Left cardiac atrium (tissue), 4 donors: Measurements from ENCODE around the gene SFTPA2. TPM values are rescaled to one million over a fixed set of nuclear protein-coding genes. Genes with fewer than 3 reads are reported as not detected.
"Not testable (repeated sequence)": the region's sequence is repeated elsewhere in the genome, so short reads cannot be mapped to it uniquely, and the experiment has no call there.

Source experiments
- ATAC-seq, 2 donors: fragments of 200-7000 bp; cut with Tn5 transposase; one replicate each; pipeline ENCODE4 v1.9.1; 2020; ENCODE audit warnings: mild to moderate bottlenecking in 2 of 2, moderate library complexity in 2 of 2
- DNase-seq: peaks from one replicate; pipeline ENCODE4 v3.0.0-alpha.2; 2020
- intact Hi-C, 2 donors: fragments of 100-400 bp; cut with DNase I; formaldehyde crosslinking; loops; one replicate each; pipeline versions ENCODE4 v1.14.1 to v1.15.1; 2022 to 2023
- long read RNA-seq: library from polyadenylated mRNA; unstranded; transcript quantifications from one replicate; pipeline ENCODE4 v2.0.0, GENCODE V29; 2021
- total RNA-seq, 2 donors: library from RNA; stranded (reverse); fragmentation: NEBNext Ultra II Directional; extraction: Animal tissue kit (Norgen Biotek cat#: 25700); gene quantifications; one replicate each; pipeline ENCODE4 v1.2.1, GENCODE V29; 2021
- donor health status: DM: no; HTN: yes; CAD: no.
- donor health status: DM: no; HTN: yes; CAD: no; lungs with severe emphysema.
- donor health status: DM: yes; HTN: yes; CAD: no.
- donor health status: Dilated cardiomyopathy.

SFTPA2 gene
- total RNA-seq = under 1 TPM in 1 of 2 donors, not detected in 1; 0.34 TPM
- long read RNA-seq = 0 reads

DNA sequence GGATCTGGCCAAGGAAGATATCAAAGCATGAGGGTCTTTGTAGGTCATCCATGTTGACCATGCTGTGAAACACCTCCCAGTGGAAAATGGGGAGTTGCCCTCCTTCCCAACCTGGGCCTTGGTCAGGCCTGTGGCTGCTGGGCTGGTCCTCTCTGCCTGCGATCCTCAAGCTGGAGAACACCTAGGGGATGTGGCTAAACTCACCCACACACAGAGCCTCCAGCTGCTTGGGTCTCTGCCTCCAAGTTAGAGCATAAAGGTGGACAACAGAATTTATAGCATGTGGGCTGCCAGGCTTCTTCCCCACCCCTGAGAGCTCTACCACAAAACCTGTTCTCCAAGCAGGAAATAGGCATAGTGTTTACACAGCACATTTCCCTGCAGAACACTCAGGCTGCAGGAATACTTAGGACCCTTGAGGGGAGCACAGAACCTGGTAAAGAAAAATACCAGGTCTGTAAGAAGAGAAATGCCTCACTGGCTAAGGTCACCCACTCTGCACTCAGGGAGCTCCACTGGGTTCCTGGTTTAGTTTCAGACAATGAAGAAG, at the start of gene SFTPA2:
Gene SFTPA2 (minus strand): TSS at position 248 of the 550 bp plus-strand sequence. CDS start 924 bp downstream, outside the sequence.
- intact Hi-C loops = loop anchor here in 1 of 2 donors (5.0 kb wide), 1 partner anchor 367 kb away; no protein-coding TSS in a partner anchor
- no peak for ATAC-seq

DNA sequence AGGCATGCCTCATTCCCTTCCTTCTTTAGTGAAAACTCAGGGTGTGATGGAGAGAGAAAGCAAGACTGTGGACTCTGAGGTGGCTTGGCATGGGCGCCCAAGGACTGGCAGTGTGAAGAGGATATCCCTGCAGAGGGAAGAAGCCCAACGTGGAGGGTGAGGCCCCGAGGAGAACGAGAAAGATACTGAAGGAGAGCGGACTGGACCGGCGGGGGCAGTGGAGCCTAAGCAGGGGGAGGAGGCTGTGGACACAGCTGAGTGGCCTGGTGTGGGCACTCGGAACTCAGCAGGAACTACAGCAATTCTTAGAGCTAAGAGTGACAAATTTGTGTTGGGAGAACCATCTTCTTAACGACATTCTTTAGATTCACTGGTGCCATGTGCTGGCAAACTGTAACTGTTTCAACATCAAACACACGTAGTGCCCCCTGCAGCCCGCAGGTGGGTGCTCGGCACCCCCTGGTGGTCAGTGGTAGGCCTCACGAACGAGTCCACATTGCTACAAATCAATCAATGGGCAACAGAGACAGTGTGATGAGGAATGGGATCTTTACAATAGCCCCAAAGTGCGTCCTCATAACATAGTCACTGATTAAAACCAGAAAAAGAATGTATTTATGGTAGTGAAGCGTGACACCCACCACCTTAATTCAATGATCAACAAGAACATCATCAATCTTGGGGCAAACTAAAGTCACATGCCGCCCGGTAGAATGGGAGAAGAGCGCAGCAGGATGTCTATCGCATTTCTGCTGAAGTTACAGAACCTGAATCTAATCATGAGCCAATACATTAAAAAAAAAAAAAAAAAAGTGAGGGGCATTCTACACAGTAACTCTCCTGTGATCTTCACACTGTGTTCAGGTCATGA, 48.5 kb upstream of the SFTPA2 start:
- DNase-seq (peak; percentile 31), ATAC-seq (no peak)
- intact Hi-C loops = no loop called here

More for the DNA sequence above, at the start of gene SFTPA2:
- no peak for DNase-seq

DNA sequence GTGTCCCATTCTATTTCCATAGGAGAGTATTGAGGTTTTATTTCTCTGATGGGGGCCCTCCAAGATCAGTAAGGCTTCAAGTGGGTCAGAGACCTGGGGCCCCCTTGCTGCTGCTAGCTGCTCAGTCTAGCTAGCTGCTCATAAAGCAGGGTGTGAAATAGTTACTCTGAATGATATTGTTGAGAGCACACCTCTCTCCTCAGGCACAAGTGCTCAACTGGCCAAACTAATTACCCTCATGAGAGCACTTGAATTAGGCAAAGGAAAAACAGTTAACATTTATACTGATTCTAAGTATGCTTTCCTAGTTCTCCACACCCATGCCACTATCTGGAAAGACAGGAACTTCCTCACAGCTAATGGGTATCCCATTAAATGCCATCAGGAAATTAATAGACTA, 45.1 kb upstream of the SFTPA2 start:
- DNase-seq (no peak), ATAC-seq (no peak)
- intact Hi-C loops = no loop called here

DNA sequence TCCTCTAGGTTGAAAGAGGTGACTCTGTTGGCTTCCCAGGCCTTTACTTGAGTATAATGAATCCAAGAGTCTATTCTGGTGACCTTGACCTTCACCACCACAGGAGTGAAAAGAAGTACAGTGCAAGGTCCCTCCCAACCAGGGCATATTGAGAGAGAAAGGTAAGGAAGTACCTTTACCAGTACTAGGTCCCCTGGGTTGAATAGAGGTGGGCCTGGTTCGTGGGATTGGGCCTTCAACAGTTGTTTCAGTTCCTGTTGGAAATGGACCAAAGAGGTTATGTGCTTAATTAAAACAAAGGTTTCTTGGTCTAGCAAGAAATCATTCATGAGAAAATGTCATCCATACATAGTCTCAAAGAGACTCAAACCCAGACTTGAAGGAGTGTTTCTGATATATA, 44.1 kb upstream of the SFTPA2 start:
- DNase-seq (no peak), ATAC-seq (no peak)
- intact Hi-C loops = no loop called here

DNA sequence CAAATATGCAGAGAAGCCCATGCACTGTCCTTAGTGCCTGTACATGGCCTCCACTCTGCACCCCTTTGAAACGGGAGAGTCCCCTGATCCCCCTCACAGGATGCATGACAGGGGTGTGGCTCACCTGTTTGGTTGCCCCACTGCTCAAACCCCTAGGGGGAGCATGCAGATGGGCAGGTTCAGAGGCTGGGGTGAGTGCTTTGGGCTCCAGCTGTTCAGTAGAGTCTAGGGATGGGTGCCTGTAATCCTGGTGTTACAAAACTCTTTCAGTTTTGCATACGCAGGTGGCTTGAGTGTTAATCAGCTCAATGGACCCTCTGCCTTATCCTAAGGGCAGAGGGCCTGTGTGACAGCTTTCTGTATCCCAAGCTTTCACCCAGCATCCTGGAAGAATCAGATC, 42.7 kb upstream of the SFTPA2 start:
- ATAC-seq = no peak

DNA sequence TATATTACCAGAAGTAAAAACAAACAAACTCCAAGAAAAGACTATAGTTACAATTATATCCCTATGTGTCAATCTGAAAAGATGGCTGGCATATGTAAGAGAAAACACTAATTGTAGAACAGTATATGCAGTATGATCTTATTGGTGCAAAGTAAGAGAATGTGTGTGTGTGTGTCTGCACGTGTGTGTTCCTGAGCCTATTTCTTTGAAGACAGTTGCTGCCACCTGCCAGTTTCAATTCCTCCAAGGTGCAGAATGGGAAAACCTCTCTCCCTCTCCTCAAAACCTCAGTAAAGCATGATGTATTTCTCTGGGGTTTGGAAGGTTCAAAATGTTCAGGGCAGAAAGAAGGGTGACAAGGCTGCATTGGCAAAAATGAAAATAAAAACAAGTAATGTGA, 41.7 kb upstream of the SFTPA2 start:
- no peak for ATAC-seq
- intact Hi-C loops = no loop called here
- no peak for DNase-seq

More for the DNA sequence above, 42.7 kb upstream of the SFTPA2 start:
- intact Hi-C loops = no loop called here
- no peak for DNase-seq

DNA sequence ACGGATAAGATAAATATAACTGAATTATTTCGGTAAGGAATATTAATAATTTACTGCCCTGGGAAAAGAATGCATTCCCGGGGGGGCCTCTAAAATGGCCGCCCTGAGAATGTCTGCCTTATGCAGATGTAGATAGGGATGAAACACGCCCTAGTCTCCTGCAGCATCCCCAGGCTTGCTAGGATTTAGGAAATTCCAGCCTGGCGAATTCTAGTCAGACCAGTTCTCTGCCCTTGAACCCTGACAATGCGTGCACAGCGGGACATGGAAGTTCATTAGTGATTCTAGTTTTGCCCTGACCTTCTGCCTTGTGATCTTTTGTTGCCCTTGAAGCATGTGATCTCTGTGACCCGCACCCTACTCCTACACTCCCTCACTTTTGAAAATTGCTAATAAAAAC, 39.4 kb upstream of the SFTPA2 start:
- not testable (repeated sequence) for DNase-seq

DNA sequence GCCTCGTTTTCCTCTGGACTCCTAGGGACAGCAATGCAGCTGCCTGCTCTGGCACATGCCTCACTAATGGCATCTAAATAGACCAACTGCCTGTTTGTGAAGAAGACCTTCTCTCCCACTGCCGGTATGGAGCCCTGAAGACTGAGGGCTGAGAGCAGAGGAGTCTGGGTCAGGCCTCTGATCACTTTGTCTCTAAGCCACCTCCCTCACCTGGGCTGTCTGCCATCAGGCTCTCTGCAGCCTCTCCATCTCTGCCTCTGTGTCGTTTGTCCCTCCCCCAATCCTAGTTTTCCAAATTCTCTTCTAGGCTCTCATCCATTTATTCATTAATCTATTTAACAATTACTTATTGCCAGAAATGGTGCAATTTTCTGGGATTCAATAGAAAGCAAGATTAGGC, 35.3 kb upstream of the SFTPA2 start:
- ATAC-seq (no peak), DNase-seq (no peak)
- intact Hi-C loops = no loop called here

More for the DNA sequence above, 39.4 kb upstream of the SFTPA2 start:
- ATAC-seq, intact Hi-C loops: not testable (repeated sequence)

DNA sequence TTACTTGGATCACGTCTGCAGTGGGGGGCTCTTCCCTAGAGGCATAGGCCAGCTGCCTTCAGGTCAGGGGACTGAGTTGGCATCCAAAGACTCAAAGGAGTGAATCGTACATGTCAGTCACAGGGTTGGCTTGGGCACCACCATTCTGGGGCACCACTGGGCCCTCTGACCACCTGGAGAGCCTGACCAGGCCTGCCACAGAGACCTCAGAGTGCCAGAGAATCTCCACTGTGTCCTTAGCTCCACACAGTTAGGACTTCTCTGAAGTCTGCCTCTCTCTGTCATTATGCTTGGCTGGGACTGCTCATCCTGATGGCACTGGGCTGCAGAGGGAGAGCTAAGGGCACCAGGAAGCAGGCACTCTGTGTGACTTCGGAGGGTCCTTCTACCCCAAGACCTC, 34.4 kb upstream of the SFTPA2 start:
- ATAC-seq, DNase-seq, intact Hi-C loops: not testable (repeated sequence)

DNA sequence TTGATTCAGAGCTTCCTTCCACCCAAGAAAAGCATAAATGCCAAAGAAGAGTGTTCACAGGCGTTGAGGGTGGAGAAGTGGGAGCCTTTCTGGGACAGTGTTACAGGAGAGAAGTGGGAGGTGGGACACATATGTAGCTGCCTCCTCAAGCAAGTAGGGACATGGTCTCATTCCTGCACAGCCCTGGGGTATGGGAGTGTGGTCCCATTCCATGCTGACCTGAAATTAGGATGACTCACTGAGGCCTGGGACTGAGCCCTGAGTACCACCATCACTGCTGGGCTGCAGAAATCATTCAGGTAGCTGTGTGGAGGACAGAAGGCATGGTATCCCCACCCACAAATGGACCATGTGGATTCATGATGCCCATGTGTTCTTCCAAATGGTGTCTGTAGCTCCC, 33.2 kb upstream of the SFTPA2 start:
- intact Hi-C loops = no loop called here
- no peak for ATAC-seq
- DNase-seq = no peak

DNA sequence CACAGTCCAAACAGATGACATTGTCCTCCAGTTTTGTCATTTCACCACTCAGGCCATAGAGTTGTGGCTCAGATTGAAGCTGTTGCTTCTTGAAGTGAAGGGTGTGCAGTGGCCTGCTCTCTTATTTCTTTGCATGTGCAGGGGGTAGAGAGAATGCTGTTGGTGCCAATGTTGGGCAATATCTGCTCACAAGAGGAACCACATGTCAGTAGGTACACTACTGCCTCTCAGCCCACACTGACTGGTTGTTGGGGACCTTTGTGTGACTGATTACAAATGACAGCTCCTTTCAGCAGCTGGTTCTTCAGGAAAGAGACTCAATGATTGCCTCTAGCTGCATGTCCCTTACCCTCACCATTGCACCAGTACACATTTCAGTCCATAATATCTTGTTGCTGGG, 28.6 kb upstream of the SFTPA2 start:
- DNase-seq = no peak
- no peak for ATAC-seq
- intact Hi-C loops = no loop called here

DNA sequence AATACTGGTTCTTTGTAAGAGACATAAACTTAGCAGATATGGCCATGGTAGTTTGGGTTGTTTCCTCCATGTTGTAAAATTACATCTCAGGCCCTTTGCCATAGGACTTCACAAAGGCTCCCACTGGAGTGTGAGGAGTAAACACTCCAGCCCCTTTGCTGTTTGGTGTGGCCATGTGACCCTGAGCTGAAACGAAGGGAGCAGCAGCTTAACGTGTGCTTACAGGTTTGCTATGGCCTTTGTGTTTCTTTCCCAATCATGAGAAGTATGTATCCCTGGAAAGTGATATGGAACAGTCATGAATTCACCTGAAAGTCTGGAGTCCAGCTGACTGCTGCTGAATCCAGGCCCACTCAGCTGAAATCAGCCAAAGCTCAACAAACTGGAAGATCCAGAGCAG, 26.7 kb upstream of the SFTPA2 start:
- intact Hi-C loops = no loop called here
- DNase-seq (no peak), ATAC-seq (no peak)

DNA sequence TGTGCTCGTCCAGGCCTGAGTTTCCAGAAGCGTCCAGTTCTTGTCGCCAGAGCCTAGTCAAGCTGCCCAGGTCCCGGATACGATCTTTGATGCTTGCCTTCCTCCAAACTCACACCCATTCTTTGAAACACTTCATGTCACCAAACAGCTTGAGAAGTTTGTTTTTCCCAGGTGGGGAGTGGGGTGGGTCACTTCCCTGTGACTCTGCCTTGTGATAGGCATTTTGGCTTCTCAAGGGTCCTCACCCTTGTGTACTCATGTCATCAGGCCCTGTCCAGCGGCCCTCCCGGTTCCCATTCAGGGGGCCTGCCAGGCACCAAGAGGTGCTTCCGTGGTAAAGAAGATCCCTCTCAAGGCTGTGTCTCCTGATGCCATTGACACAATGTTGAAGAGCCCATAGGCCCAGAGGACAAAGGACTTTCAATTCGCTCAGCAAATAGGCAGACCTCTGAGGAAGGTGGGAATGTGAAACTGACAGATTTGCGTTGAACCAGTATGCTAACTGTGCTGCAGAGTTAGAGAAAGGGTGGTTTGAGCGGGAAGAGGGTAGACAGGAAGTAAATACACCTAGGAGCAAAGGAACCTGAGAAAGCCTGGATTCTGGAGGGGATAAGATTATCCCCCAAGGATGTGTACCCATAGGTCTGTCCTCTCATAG, 25.8 kb upstream of the SFTPA2 start:
- intact Hi-C loops = no loop called here
- ATAC-seq (no peak), DNase-seq (no peak)

DNA sequence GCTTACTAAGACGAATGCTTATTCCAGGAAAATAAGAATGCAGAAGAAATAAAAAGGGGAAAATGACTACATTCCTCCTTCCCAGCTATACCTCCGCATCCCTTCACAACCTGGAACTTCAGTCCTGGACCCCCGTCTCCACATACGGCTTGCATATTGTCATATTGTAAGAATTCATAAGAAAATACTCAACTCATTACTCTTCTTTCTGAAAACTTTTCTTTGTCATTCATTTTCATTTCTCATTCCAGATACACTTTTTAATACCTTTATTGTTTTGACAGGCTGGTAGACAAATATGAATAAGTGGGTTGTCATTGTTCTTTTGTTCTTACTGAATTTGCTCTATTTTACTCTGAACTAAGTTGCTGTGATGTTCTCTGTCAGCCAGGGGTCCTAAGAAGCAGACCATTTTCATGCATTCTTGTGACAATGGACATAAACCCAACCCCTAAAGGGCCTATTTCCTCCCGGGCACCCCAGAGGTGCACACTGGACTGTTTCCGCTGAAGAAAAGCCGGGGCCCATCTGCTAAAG, 23.3 kb upstream of the SFTPA2 start:
- intact Hi-C loops = no loop called here
- DNase-seq (no peak), ATAC-seq (no peak)

DNA sequence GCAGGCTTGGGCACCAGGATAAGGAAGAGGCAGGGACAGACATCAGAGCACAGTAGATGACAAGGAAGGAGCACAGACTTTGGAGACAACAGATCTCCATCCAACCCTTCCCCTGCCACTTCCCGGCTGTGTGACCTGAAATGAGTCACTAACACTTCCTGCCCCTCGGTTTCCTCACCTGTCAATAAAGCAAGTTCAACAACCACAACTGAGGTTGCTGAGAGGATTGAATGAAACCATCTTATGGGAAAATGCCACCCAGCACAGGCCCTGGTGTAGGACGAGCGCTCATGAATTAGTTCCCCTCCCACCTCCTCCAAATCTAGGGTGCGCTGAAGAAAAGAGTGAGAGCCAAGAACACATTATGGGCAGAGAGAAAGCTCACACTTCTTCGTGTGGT, 22.7 kb upstream of the SFTPA2 start:
- DNase-seq, ATAC-seq, intact Hi-C loops: not testable (repeated sequence)

DNA sequence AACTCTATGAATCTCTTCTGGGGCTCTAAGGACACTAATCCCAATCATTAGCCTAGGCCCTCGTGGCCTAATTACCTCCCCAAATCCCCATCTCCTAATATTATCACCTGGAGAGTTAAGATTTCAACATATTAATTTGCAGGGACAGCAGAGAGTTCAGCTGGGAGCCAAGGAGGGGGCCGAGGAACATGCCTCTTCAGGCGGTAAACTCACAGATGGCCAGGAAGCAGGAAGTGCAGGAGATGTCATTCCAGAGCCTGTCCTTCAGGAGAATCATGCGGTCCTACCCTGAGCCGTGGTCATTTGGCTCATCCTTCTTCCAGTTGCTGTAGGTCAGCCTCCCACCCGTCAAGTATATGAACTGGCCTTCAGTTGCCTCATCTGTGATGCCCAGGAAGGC, 21.9 kb upstream of the SFTPA2 start:
- intact Hi-C loops = no loop called here
- DNase-seq = no peak

DNA sequence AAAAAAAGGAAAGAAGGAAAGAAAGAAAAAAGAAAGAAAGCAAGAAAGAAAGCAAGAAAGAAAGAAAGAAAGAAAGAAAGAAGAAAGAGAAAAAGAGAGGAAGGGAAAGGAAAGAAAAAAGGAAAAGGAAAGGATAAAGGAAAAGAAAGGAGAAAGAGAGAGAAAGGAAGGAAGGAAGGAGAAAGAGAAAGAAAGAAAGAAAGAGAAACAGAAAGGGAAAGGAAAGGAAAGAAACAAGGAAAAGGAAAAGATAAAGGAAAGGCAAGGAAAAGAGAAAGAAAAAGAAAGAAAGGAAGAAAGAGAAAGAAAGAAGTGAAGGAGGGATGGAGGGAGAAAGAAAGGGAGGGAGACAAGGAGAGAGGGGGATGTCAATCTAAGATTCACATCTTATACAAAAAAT, 20.8 kb upstream of the SFTPA2 start:
- ATAC-seq = no peak
- DNase-seq = no peak
- intact Hi-C loops = no loop called here

More for the DNA sequence above, 21.9 kb upstream of the SFTPA2 start:
- no peak for ATAC-seq

DNA sequence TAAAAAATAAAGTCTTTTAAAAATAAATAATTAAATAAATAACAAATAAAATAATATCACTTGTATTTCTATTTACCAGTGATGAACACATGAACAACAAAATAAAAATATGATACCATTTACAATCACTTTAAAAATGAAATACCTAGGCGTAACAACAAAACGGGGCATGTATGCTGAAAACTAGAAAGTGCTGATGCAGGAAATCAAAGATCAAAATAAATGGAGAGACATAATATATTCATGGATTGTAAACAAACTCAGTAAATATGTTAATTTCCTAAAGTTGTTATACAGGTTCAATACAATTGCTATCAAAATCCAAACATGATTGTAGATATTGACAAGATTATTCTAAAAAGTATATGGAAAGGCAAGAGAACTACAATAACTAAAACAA, 19.2 kb upstream of the SFTPA2 start:
- ATAC-seq (no peak), DNase-seq (no peak)
- intact Hi-C loops = no loop called here

DNA sequence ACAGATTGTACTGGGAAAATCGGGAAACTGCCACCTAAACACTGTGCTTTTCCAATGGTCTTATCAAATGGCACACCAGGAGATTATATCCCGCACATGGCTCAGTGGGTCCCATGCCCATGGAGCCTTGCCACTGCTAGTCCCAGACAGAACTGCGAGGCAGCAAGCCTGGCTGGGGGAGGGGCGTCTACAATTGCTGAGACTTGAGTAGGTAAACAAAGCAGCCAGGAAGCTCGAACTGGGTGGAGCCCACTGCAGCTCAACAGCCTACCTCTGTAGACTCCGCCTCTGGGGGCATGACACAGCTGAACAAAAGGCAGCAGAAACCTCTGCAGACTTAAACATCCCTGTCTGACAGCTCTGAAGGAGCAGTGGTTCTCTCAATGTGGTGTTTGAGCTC, 10.4 kb upstream of the SFTPA2 start:
- intact Hi-C loops, ATAC-seq, DNase-seq: not testable (repeated sequence)

DNA sequence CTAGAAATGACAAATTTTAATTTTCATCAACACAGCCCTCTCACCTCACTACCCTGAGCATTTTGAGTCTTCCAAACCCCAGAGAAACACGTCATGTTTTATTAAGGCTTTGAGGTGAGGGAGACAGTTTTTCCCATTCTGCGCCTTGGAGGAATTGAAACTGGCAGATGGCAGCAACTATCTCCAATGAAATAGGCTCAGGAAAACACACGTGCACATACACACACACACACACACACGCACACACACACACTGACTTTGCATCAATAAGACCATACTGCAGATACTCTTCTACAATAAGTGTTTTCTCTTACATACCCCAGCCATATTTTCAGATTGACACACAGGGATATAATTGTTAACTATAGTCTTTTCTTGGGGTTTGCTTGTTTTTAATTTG, 3.2 kb upstream of the SFTPA2 start:
- ATAC-seq (no peak), DNase-seq (no peak)
- intact Hi-C loops = loop anchor here in 1 of 2 donors (5.0 kb wide), 1 partner anchor 364 kb away; no protein-coding TSS in a partner anchor
